Panc1 (cell line): Measurements from ENCODE around the gene OR51E2.

Experiments used
- POLR2AphosphoS5 ChIP-seq: IDR thresholded peaks from 2 replicates; pipeline ENCODE4 v1.6.1; 2012; ENCODE audit warnings: mild to moderate bottlenecking, low read depth, low read length, moderate library complexity
- TCF7L2 ChIP-seq: IDR thresholded peaks from 2 replicates; pipeline ENCODE4 v1.6.1; 2011; ENCODE audit warnings: mild to moderate bottlenecking, low read depth, low read length, inconsistent platforms
- TF ChIP-seq, protein P1 (sequence below): fragments of 450-650 bp; IDR thresholded peaks from 2 replicates; pipeline ENCODE4 v1.5.1; 2017; ENCODE audit warnings: mild to moderate bottlenecking
- TF ChIP-seq, protein P2 (sequence below), 2 experiments: IDR thresholded peaks; 2 replicates each; pipeline ENCODE4 v1.6.1; 2011 to 2012; ENCODE audit warnings: low read depth in 2 of 2, control low read depth in 1 of 2, low read length in 1 of 2, mild to moderate bottlenecking in 1 of 2, moderate library complexity in 1 of 2; ENCODE audit not compliant: insufficient read depth in 1 of 2

DNA sequence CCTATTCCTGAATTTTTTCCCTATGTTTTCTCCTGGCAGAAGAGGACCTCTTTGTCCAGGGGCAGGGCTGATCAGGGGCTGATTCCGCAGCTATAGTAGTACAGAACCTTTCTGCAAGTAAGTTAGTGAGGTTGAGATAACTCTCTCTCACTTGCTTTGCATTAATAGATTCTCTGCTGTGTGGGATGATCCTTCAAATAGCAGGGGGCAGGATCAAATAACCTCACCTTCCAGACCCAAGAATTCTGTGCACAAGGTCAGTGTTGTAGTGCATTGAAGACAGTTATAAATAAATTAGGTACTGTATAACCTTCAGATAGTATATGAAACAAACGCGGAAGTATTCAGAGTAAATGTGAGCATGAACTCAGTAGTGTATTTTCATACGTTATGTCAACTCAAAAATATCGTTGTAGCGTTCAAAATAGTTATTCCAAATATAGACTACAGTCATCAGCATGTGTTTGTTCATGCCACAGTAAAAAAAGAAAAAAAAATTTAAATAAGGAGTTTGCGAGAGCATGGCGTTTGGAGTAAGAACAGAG lies 7.2 kb upstream of the OR51E2 start:
- TF ChIP-seq, protein P1, sequence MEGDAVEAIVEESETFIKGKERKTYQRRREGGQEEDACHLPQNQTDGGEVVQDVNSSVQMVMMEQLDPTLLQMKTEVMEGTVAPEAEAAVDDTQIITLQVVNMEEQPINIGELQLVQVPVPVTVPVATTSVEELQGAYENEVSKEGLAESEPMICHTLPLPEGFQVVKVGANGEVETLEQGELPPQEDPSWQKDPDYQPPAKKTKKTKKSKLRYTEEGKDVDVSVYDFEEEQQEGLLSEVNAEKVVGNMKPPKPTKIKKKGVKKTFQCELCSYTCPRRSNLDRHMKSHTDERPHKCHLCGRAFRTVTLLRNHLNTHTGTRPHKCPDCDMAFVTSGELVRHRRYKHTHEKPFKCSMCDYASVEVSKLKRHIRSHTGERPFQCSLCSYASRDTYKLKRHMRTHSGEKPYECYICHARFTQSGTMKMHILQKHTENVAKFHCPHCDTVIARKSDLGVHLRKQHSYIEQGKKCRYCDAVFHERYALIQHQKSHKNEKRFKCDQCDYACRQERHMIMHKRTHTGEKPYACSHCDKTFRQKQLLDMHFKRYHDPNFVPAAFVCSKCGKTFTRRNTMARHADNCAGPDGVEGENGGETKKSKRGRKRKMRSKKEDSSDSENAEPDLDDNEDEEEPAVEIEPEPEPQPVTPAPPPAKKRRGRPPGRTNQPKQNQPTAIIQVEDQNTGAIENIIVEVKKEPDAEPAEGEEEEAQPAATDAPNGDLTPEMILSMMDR: no peak
- TF ChIP-seq, protein P2, sequence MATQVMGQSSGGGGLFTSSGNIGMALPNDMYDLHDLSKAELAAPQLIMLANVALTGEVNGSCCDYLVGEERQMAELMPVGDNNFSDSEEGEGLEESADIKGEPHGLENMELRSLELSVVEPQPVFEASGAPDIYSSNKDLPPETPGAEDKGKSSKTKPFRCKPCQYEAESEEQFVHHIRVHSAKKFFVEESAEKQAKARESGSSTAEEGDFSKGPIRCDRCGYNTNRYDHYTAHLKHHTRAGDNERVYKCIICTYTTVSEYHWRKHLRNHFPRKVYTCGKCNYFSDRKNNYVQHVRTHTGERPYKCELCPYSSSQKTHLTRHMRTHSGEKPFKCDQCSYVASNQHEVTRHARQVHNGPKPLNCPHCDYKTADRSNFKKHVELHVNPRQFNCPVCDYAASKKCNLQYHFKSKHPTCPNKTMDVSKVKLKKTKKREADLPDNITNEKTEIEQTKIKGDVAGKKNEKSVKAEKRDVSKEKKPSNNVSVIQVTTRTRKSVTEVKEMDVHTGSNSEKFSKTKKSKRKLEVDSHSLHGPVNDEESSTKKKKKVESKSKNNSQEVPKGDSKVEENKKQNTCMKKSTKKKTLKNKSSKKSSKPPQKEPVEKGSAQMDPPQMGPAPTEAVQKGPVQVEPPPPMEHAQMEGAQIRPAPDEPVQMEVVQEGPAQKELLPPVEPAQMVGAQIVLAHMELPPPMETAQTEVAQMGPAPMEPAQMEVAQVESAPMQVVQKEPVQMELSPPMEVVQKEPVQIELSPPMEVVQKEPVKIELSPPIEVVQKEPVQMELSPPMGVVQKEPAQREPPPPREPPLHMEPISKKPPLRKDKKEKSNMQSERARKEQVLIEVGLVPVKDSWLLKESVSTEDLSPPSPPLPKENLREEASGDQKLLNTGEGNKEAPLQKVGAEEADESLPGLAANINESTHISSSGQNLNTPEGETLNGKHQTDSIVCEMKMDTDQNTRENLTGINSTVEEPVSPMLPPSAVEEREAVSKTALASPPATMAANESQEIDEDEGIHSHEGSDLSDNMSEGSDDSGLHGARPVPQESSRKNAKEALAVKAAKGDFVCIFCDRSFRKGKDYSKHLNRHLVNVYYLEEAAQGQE (IDR thresholded peaks at IDR 0.05; ENCODE audit: insufficient read depth in 1 of 2, low read depth in 2 of 2, low read length in 1 of 2): no peak
- TF ChIP-seq POLR2AphosphoS5 (no peak), TCF7L2 (no peak)
